SKM-1 (cell line): ENCODE results near the gene RGS7.
"Not testable (repeated sequence)": the region's sequence is repeated elsewhere in the genome, so short reads cannot be mapped to it uniquely, and the experiment has no call there.

ENCODE experiments used
- DNase-seq: peaks from one replicate; lab custom pipeline; 2025; ENCODE audit not compliant: unreplicated experiment; lab: John Stamatoyannopoulos, UW

RGS7 gene

GRCh38 chr1:241142493-241142892 lies 214.5 kb downstream of the RGS7 start:
- no peak for DNase-seq

- DNase-seq: not testable (repeated sequence)
These were observed 215.4 kb downstream of the RGS7 start for GRCh38 chr1:241141646-241142045.

- no peak for DNase-seq
These were observed 216.3 kb downstream of the RGS7 start for GRCh38 chr1:241140670-241141069.

- DNase-seq: no peak
These were observed 218.0 kb downstream of the RGS7 start for GRCh38 chr1:241139047-241139446.

- no peak for DNase-seq
These were observed 218.8 kb downstream of the RGS7 start for GRCh38 chr1:241138248-241138647.

GRCh38 chr1:241136389-241136788 lies 220.6 kb downstream of the RGS7 start:
- DNase-seq: no peak

GRCh38 chr1:241131636-241132194 lies 225.3 kb downstream of the RGS7 start:
- no peak for DNase-seq

- DNase-seq: no peak
These were observed 226.1 kb downstream of the RGS7 start for GRCh38 chr1:241130881-241131280.

- no peak for DNase-seq
These were observed 227.6 kb downstream of the RGS7 start for GRCh38 chr1:241129207-241129960.

GRCh38 chr1:241125286-241125685 lies 231.7 kb downstream of the RGS7 start:
- no peak for DNase-seq

- no peak for DNase-seq
These were observed 239.0 kb downstream of the RGS7 start for GRCh38 chr1:241118049-241118448.

GRCh38 chr1:241115784-241116183 lies 241.2 kb downstream of the RGS7 start:
- peak; percentile 34 for DNase-seq

GRCh38 chr1:241114699-241115233 lies 242.2 kb downstream of the RGS7 start:
- DNase-seq: no peak

GRCh38 chr1:241113557-241113956 lies 243.4 kb downstream of the RGS7 start:
- DNase-seq: no peak

GRCh38 chr1:241109039-241109438 lies 248.0 kb downstream of the RGS7 start:
- no peak for DNase-seq

GRCh38 chr1:241105147-241105546 lies 251.9 kb downstream of the RGS7 start:
- no peak for DNase-seq

GRCh38 chr1:241102664-241103063 lies 254.3 kb downstream of the RGS7 start:
- DNase-seq: no peak

GRCh38 chr1:241101622-241102021 lies 255.4 kb downstream of the RGS7 start:
- no peak for DNase-seq

GRCh38 chr1:241097479-241097878 lies 259.5 kb downstream of the RGS7 start:
- no peak for DNase-seq

GRCh38 chr1:241096982-241097381 lies 260.0 kb downstream of the RGS7 start:
- DNase-seq: no peak

- DNase-seq: no peak
These were observed 261.2 kb downstream of the RGS7 start for GRCh38 chr1:241095847-241096246.

GRCh38 chr1:241090798-241091197 lies 266.2 kb downstream of the RGS7 start:
- DNase-seq: no peak

GRCh38 chr1:241089066-241089465 lies 267.9 kb downstream of the RGS7 start:
- not testable (repeated sequence) for DNase-seq
